SK-N-SH treated with all-trans-retinoic acid at 6 μM for 48 hours (cell line): Measurements from ENCODE around the gene OVOL2.
"Not testable (repeated sequence)": the region's sequence is repeated elsewhere in the genome, so short reads cannot be mapped to it uniquely, and the experiment has no call there.

Experiments
- ATAC-seq: fragments of 200-7000 bp; cut with Tn5 transposase; 3 replicates; pipeline ENCODE4 v1.9.1; 2020; ENCODE audit warnings: mild to moderate bottlenecking, moderate library complexity
- ARNTL ChIP-seq: fragments of 450-650 bp; formaldehyde crosslinking; IDR thresholded peaks from 2 replicates; pipeline ENCODE4 v1.5.0; 2020; ENCODE audit warnings: low read depth, mild to moderate bottlenecking, moderate library complexity, borderline replicate concordance
- CSDC2 ChIP-seq: fragments of 250-450 bp; sonication (Bioruptor Pico); IDR thresholded peaks from 2 replicates; pipeline ENCODE4 v1.5.0; 2020; ENCODE audit warnings: mild to moderate bottlenecking, moderate library complexity
- ESRRG ChIP-seq: fragments of 250-450 bp; sonication (Bioruptor Pico); IDR thresholded peaks from 2 replicates; pipeline ENCODE4 v1.6.1; 2021; ENCODE audit warnings: mild to moderate bottlenecking
- GLIS3 ChIP-seq: fragments of 250-450 bp; sonication (Bioruptor Pico); IDR thresholded peaks from 2 replicates; pipeline ENCODE4 v1.5.0; 2020; ENCODE audit warnings: mild to moderate bottlenecking, moderate library complexity
- ISL1 ChIP-seq: fragments of 250-450 bp; sonication (Bioruptor Pico); IDR thresholded peaks from 2 replicates; pipeline ENCODE4 v2.1.2; 2022; ENCODE audit warnings: mild to moderate bottlenecking, moderate library complexity
- OSR1 ChIP-seq: fragments of 250-450 bp; sonication (Bioruptor Pico); IDR thresholded peaks from 2 replicates; pipeline ENCODE4 v1.8.0; 2022; ENCODE audit warnings: moderate library complexity, mild to moderate bottlenecking, inconsistent platforms
- PATZ1 ChIP-seq: fragments of 250-450 bp; sonication (Bioruptor Pico); IDR thresholded peaks from 2 replicates; pipeline ENCODE4 v1.8.0; 2020; ENCODE audit warnings: mild to moderate bottlenecking, moderate library complexity, borderline replicate concordance
- POU6F1 ChIP-seq: fragments of 250-450 bp; sonication (Bioruptor Pico); IDR thresholded peaks from 2 replicates; pipeline ENCODE4 v1.8.0; 2021; ENCODE audit warnings: low read depth, mild to moderate bottlenecking, moderate library complexity, borderline replicate concordance
- SNAI2 ChIP-seq: fragments of 250-450 bp; sonication (Bioruptor Pico); IDR thresholded peaks from 2 replicates; pipeline ENCODE4 v1.5.0; 2020; ENCODE audit warnings: mild to moderate bottlenecking, moderate library complexity
- TCF4 ChIP-seq: fragments of 250-450 bp; sonication (Bioruptor Pico); IDR thresholded peaks from 2 replicates; pipeline ENCODE4 v1.8.0; 2021; ENCODE audit warnings: mild to moderate bottlenecking, moderate library complexity, borderline replicate concordance
- TOX ChIP-seq: fragments of 250-450 bp; sonication (Bioruptor Pico); IDR thresholded peaks from 2 replicates; pipeline ENCODE4 v1.8.0; 2021; ENCODE audit warnings: mild to moderate bottlenecking, moderate library complexity, borderline replicate concordance
- TSHZ2 ChIP-seq: fragments of 250-450 bp; sonication (Bioruptor Pico); IDR thresholded peaks from 2 replicates; pipeline ENCODE4 v1.5.0; 2020; ENCODE audit warnings: mild to moderate bottlenecking, moderate library complexity
- ZFP3 ChIP-seq: fragments of 250-450 bp; sonication (Bioruptor Pico); IDR thresholded peaks from 2 replicates; pipeline ENCODE4 v1.5.0; 2020; ENCODE audit warnings: mild to moderate bottlenecking, moderate library complexity
- ZFP30 ChIP-seq: fragments of 450-650 bp; formaldehyde crosslinking; IDR thresholded peaks from 2 replicates; pipeline ENCODE4 v1.5.0; 2022; ENCODE audit warnings: mild to moderate bottlenecking, moderate library complexity
- ZNF565 ChIP-seq: fragments of 450-650 bp; formaldehyde crosslinking; conservative IDR thresholded peaks from 2 replicates; pipeline ENCODE4 v1.5.0; 2020; ENCODE audit warnings: low read depth, mild to moderate bottlenecking, moderate library complexity
- ZNF70 ChIP-seq: fragments of 450-650 bp; formaldehyde crosslinking; IDR thresholded peaks from 2 replicates; pipeline ENCODE4 v1.5.0; 2020; ENCODE audit warnings: mild to moderate bottlenecking, moderate library complexity
- TF ChIP-seq, protein P1 (sequence below): fragments of 250-450 bp; sonication (Bioruptor Pico); IDR thresholded peaks from 2 replicates; pipeline ENCODE4 v1.5.1; 2021; ENCODE audit warnings: mild to moderate bottlenecking, moderate library complexity
- TF ChIP-seq, protein P2 (sequence below): fragments of 250-450 bp; sonication (Bioruptor Pico); IDR thresholded peaks from 2 replicates; pipeline ENCODE4 v1.5.1; 2020; ENCODE audit warnings: low read depth, mild to moderate bottlenecking, moderate library complexity

The OVOL2 gene

DNA sequence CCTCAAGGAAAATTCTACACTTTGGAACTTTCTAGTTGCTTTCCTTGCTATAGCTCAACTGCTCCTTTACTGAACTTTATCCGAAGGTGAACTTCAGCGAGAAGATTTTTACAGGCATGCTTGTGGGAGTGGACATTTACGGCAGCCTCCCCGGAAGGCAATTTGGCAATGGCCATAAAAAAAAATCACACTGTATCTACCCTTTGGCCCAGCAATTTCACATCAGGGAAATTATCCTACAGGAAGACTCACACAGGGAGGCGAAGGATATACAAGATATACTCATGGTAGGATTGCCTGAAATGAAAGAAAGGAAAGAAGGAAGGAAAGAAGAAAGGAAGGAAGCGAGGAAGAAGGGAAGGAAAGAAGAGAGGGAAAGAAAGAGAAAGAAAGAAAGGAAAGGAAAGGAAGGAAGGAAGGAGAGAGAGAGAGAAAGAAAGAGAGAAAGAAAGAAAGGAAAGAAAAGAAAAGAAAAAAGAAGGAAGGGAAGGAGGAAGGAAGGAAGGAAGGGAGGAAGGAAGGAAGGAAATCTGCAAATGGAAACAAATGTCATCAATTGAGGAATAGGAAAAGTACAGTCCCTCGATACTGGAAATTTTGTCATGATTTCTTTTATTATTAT lies 25.7 kb downstream of the OVOL2 start (continued):
- TF ChIP-seq POU6F1 (CRISPR knock-in tag) = no peak

GRCh38 chr20:18031050-18031449 lies 26.7 kb downstream of the OVOL2 start:
- TF ChIP-seq TOX (CRISPR knock-in tag) (no peak), ARNTL (CRISPR knock-in tag) (no peak), CSDC2 (CRISPR knock-in tag) (no peak), ZFP30 (CRISPR knock-in tag) (no peak), ZNF565 (CRISPR knock-in tag) (no peak), TCF4 (CRISPR knock-in tag) (no peak), OSR1 (CRISPR knock-in tag) (no peak)
- TF ChIP-seq, protein P1, sequence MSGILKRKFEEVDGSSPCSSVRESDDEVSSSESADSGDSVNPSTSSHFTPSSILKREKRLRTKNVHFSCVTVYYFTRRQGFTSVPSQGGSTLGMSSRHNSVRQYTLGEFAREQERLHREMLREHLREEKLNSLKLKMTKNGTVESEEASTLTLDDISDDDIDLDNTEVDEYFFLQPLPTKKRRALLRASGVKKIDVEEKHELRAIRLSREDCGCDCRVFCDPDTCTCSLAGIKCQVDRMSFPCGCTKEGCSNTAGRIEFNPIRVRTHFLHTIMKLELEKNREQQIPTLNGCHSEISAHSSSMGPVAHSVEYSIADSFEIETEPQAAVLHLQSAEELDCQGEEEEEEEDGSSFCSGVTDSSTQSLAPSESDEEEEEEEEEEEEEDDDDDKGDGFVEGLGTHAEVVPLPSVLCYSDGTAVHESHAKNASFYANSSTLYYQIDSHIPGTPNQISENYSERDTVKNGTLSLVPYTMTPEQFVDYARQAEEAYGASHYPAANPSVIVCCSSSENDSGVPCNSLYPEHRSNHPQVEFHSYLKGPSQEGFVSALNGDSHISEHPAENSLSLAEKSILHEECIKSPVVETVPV (CRISPR knock-in tag) = no peak
- ATAC-seq = no peak

GRCh38 chr20:18030020-18030419 lies 27.7 kb downstream of the OVOL2 start:
- ATAC-seq = no peak

GRCh38 chr20:18027011-18027410 lies 30.7 kb downstream of the OVOL2 start:
- ATAC-seq = not testable (repeated sequence)

More at GRCh38 chr20:18030020-18030419, 27.7 kb downstream of the OVOL2 start:
- no peak for TF ChIP-seq ESRRG

GRCh38 chr20:18024606-18025127 lies 33.0 kb downstream of the OVOL2 start:
- TF ChIP-seq ESRRG (no peak), ISL1 (CRISPR knock-in tag) (no peak), TCF4 (CRISPR knock-in tag) (no peak), SNAI2 (CRISPR knock-in tag) (no peak)
- TF ChIP-seq, protein P2, sequence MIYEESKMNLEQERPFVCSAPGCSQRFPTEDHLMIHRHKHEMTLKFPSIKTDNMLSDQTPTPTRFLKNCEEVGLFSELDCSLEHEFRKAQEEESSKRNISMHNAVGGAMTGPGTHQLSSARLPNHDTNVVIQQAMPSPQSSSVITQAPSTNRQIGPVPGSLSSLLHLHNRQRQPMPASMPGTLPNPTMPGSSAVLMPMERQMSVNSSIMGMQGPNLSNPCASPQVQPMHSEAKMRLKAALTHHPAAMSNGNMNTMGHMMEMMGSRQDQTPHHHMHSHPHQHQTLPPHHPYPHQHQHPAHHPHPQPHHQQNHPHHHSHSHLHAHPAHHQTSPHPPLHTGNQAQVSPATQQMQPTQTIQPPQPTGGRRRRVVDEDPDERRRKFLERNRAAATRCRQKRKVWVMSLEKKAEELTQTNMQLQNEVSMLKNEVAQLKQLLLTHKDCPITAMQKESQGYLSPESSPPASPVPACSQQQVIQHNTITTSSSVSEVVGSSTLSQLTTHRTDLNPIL (CRISPR knock-in tag) = no peak
- TF ChIP-seq, all 23 proteins: peak for 0
- ATAC-seq = no peak

- TF ChIP-seq ESRRG (no peak), ARNTL (CRISPR knock-in tag) (no peak), ZFP3 (CRISPR knock-in tag) (no peak), TCF4 (CRISPR knock-in tag) (no peak), TSHZ2 (CRISPR knock-in tag) (no peak), OSR1 (CRISPR knock-in tag) (no peak), PATZ1 (CRISPR knock-in tag) (no peak), TOX (CRISPR knock-in tag) (no peak), CSDC2 (CRISPR knock-in tag) (no peak), ZNF565 (CRISPR knock-in tag) (no peak), GLIS3 (CRISPR knock-in tag) (no peak), ISL1 (CRISPR knock-in tag) (no peak), ZNF70 (CRISPR knock-in tag) (no peak)
- no peak for ATAC-seq
Observed at GRCh38 chr20:18020931-18021330, 36.8 kb downstream of the OVOL2 start.
